Measurements from ENCODE around the gene CCR4. TPM values are rescaled to one million over a fixed set of nuclear protein-coding genes. Genes with fewer than 3 reads are reported as not detected.

The CCR4 gene
- total and polyA plus RNA-seq, 2 of the 8 experiments (the other 6 are each of a cell fraction or from before 2014, with no cell fraction given), result 0.11 to 0.15 TPM

DNA sequence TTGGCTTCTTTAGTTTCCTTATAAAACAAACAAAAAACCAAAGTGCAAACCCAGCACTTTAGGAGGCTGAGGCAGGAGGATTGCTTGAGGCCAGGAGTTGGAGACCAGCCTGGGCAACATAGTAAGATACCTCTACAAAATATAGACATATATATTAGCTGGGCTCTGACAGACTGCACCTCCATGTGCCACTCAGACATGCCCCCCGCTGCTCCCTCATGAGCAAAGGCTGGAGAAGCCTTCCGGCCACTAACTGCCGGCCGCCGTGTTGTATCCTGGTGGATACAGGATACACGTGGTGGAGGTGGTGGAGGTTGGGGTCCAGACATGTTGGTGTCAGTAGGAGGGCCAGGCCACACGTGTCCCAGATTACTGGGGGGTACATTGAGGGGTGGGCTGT lies 29.4 kb upstream of the CCR4 start:
- no peak overlapping the region for H3K4me2 ChIP-seq (ENCODE audit: insufficient read depth in 1 of 2, low read depth in 2 of 2, low read length in 2 of 2)
- POLR2A ChIA-PET (ENCODE audit: partially characterized antibody), result no interaction called here
- no peak for TF ChIP-seq RNF2 (IDR thresholded peaks at IDR 0.05; ENCODE audit: borderline replicate concordance, low read depth, low read length, missing control alignments, poor library complexity, severe bottlenecking)
- TF ChIP-seq RXRA (IDR thresholded peaks at IDR 0.05; ENCODE audit: insufficient read depth, low read depth, low read length), result no peak
- TF ChIP-seq, protein P1, sequence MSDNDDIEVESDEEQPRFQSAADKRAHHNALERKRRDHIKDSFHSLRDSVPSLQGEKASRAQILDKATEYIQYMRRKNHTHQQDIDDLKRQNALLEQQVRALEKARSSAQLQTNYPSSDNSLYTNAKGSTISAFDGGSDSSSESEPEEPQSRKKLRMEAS (IDR thresholded peaks at IDR 0.05), result no peak
- TF ChIP-seq EZH2 (IDR thresholded peaks at IDR 0.05; ENCODE audit: low read depth, low read length, severe bottlenecking), result no peak
- no peak for TF ChIP-seq SP2 (IDR thresholded peaks at IDR 0.05; ENCODE audit: low read length)
- TF ChIP-seq TAF7 (optimal IDR thresholded peaks at IDR 0.05; ENCODE audit: borderline replicate concordance, low read depth, low read length), result no peak
- no peak for TF ChIP-seq GTF2F1 (IDR thresholded peaks at IDR 0.05; ENCODE audit: borderline replicate concordance, low read depth, low read length)
- TF ChIP-seq NANOG (IDR thresholded peaks at IDR 0.05; ENCODE audit: insufficient read depth, low read depth, low read length, poor library complexity, severe bottlenecking), result no peak
- no peak for TF ChIP-seq CHD1 (IDR thresholded peaks at IDR 0.05; ENCODE audit: low read depth, low read length)
- no peak for TF ChIP-seq TBP (IDR thresholded peaks at IDR 0.05; ENCODE audit: low read depth, low read length)
- no peak for TF ChIP-seq MAFK (IDR thresholded peaks at IDR 0.05; ENCODE audit: low read depth, low read length)
- TF ChIP-seq CBX5 (IDR thresholded peaks at IDR 0.05; ENCODE audit: low read depth, low read length), result no peak
- no peak for TF ChIP-seq POLR2A (IDR thresholded peaks at IDR 0.05; ENCODE audit: control extremely low read depth in 1 of 2, low read depth in 2 of 2, low read length in 2 of 2)
- no peak for TF ChIP-seq HDAC6 (IDR thresholded peaks at IDR 0.05; ENCODE audit: low read depth, low read length)

More for the DNA sequence above, 29.4 kb upstream of the CCR4 start:
- Histone ChIP-seq H2BK20ac (ENCODE audit: low read length) (no peak overlapping the region), H3K79me1 (ENCODE audit: low read depth, low read length) (no peaks in the 10 kb centered on the region), H2BK5ac (ENCODE audit: low read depth, low read length) (no peak overlapping the region), H2AFZ (ENCODE audit: low read length) (no peak overlapping the region), H3K79me2 (ENCODE audit: control insufficient read depth in 1 of 2, insufficient read depth in 2 of 2, low read length in 2 of 2) (no peaks in the 10 kb centered on the region), H3K36me3 (ENCODE audit: control insufficient read depth in 2 of 4, insufficient read depth in 4 of 4, low read length in 3 of 4) (no peaks in the 10 kb centered on the region), H3K27me3 (replicated peaks in 1 of 4; ENCODE audit: control insufficient read depth in 3 of 4, extremely low read depth in 1 of 4, insufficient read depth in 3 of 4, low read length in 3 of 4) (no peaks in the 10 kb centered on the region), H4K5ac (ENCODE audit: insufficient read length, low read depth, low read length) (no peak overlapping the region), H4K91ac (replicated peaks; ENCODE audit: insufficient read length, low read length) (no peak overlapping the region), H3K4me3 (ENCODE audit: extremely low read depth in 1 of 4, insufficient read depth in 2 of 4, low read depth in 3 of 4, low read length in 4 of 4) (no peak overlapping the region), H3K14ac (ENCODE audit: insufficient read length) (no peak overlapping the region), H3K18ac (ENCODE audit: extremely low read depth, low read length) (no peak overlapping the region), H3K23ac (ENCODE audit: insufficient read length) (no peak overlapping the region), H3K56ac (replicated peaks; ENCODE audit: insufficient read length, low read depth, low read length) (no peak overlapping the region), H3K9ac (replicated peaks in 1 of 4; ENCODE audit: extremely low read depth in 1 of 4, low read depth in 3 of 4, low read length in 3 of 4) (no peak overlapping the region), H3K4ac (replicated peaks; ENCODE audit: insufficient read length, low read depth, low read length) (no peak overlapping the region), H2BK12ac (ENCODE audit: low read depth, low read length) (no peak overlapping the region), H2AK5ac (ENCODE audit: low read depth, low read length) (no peak overlapping the region), H4K20me1 (replicated peaks in 1 of 2; ENCODE audit: control insufficient read depth in 1 of 2, insufficient read depth in 2 of 2, low read length in 2 of 2) (no peaks in the 10 kb centered on the region), H3K9me3 (ENCODE audit: insufficient read depth in 2 of 2, low read depth in 1 of 2, low read length in 1 of 2) (no peaks in the 10 kb centered on the region), H2BK15ac (ENCODE audit: low read length) (no peak overlapping the region), H3K4me1 (replicated peaks in 1 of 4; ENCODE audit: control insufficient read depth in 3 of 4, insufficient read depth in 4 of 4, low read length in 3 of 4) (no peaks in the 10 kb centered on the region), H2BK120ac (replicated peaks; ENCODE audit: low read depth, low read length) (no peak overlapping the region), H3K23me2 (ENCODE audit: low read depth, low read length) (no peaks in the 10 kb centered on the region; the same call in 1 of the 2 replicates), H3K27ac (ENCODE audit: low read depth, low read length) (no peak overlapping the region), H4K8ac (ENCODE audit: extremely low read depth, insufficient read depth, low read length) (no peak overlapping the region)
- 90% methylated on average over 7 of the region's 7 CpGs; no CpG with 5 or more reads in 1 of the 2 experiments for WGBS, 2 experiments (ENCODE audit: extremely low coverage in 1 of 2, insufficient coverage in 1 of 2, insufficient read length in 1 of 2, insufficient replicate concordance in 2 of 2, low coverage in 1 of 2, low lambda C conversion rate in 2 of 2, missing lambda C conversion rate in 1 of 2)
- DNase-seq (ENCODE audit: low read depth in 1 of 2, low spot score in 2 of 2) (no peak), FAIRE-seq (no peak)
- CTCF ChIA-PET (ENCODE audit: partially characterized antibody), result interaction anchor here (0.6 to 0.9 kb wide), 2 partner anchors 11 to 12 kb away, joined by 3 read pairs; no protein-coding TSS in a partner anchor

All from H1 (cell line).